ELF-1 (cell line): Measurements from ENCODE around the gene IMPACT.
A peak's percentile ranks its signal among the peaks of the same experiment; 100 is the strongest.

Experiments used
- DNase-seq: peaks from one replicate; pipeline ENCODE4 v3.0.0-alpha.2; 2016; ENCODE audit warnings: low read depth, low spot score

The IMPACT gene

GRCh38 chr18:24421831-24422230, 4.6 kb upstream of the IMPACT start:
- no peak for DNase-seq

DNA sequence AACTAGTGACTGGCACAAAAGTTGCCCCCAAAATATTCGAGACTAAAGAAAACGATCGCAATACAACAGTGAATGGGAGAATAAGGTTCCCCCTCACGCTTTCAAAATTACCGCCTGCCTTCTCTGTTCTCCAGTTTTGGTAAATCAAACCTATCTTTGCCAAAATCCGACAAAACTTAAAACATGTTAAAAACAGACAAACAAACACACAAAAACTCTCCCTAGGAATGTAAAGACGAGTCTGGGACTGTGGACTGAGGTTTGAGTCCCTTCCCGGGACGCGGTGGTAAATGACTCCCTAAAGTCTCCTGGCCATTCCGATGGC, 435 bp upstream of the IMPACT start:
- no peak for DNase-seq

GRCh38 chr18:24427484-24427883, 1.0 kb downstream of the IMPACT start:
- no peak for DNase-seq

- DNase-seq: no peak
Measured at GRCh38 chr18:24428709-24429108, 2.2 kb downstream of the IMPACT start.

GRCh38 chr18:24429188-24429587, 2.7 kb downstream of the IMPACT start:
- DNase-seq: no peak

DNA sequence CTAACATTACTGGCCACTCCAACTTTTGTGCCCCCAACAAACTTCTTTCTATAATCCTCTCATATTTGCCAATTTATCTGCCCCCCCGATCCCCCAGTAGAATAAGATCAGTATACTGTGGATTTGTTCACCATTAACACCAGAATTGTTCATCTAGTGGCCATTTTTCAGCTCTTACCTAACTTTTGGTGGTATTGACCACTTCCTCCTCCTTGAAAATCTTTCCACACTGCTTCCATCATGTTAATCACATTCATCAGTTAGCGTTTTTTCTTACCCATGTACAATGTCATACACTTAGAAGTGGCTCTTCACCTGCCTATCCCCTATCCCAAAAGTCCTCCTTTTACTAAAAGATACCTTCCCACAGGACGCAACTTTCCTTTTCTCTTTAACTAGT, 6.1 kb downstream of the IMPACT start:
- no peak for DNase-seq

DNA sequence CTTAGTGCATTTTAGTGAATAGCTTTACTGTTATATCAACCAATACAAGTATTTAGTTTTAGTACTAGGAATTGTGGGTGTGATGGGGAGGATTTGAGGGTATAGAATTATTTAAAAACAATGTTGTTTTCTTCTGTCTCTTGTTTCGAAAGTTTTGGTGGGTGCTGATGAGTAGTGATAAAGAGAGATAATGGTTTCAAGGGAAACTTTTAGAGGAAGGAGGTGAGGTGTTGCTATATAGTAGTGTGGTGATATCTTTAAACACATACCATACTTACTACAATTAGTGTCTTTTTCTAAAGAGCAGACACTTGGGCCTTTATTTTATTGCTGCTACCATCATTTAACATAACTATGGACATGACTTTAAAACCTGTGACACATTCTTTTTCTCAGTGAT, 10.5 kb downstream of the IMPACT start:
- no peak for DNase-seq

- no peak for DNase-seq
Measured at GRCh38 chr18:24443870-24444269, 17.4 kb downstream of the IMPACT start.

DNA sequence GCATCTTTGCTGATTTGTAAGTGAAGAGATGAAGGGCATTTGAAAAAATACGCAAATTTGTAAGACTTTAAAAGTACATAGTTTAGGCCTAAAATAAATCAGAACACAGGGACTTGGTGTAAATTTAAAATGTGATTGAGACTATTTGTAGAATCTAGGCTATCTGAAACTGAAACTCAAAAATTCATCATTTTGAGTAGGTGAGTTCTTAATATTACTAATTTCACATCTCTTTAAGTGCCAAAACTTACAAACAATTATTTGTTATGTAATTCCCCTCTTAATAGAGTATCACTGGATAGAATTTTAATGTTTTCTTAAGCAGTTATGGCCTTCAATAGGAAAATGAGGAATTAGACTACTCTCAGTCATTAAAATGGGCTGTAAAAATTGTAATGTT, 20.0 kb downstream of the IMPACT start:
- DNase-seq: no peak

GRCh38 chr18:24446953-24447538, 20.6 kb downstream of the IMPACT start:
- DNase-seq: no peak

DNA sequence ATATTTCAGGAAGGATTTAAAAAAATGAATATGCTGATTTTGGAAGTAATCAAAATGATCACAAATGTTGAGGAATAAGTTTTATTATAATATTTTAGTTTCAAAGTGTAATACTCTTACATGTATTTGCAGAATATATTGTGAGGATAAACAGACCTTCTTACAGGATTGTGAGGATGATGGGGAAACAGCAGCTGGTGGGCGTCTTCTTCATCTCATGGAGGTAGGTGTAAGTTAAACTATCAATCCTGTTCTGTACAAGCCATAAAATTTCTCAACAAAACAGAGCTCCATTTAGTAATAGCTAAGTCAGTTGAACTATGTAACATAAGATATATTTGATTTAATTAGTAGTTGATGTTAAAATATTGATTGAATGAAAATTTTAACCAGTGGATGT, 21.5 kb downstream of the IMPACT start:
- no peak for DNase-seq

DNA sequence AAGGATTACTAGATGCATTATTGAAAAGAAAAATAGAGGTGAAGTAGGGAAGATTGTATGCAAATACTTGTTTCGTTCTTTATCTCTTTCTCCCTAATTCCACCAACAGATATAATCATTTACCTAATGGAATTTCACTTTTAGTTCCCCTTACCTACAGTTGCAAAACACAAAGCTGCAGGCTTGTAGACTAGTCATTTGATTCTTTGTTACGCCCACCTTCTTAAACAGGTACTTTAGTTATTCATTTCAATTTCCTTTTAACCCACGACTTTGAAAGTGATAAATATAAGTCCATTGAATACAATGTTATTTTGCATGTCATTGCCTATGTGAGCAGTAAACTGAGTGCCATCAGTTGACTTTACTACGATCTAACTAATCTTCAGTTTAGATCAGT, 30.1 kb downstream of the IMPACT start:
- no peak for DNase-seq

GRCh38 chr18:24459772-24460171, 33.3 kb downstream of the IMPACT start:
- DNase-seq: no peak

- no peak for DNase-seq
Measured at GRCh38 chr18:24460388-24460787, 33.9 kb downstream of the IMPACT start, which contains the start of gene HRH4. TSS of gene HRH4 (plus strand) at chr18:24460637. CDS start at chr18:24460729, 92 bp downstream.

DNA sequence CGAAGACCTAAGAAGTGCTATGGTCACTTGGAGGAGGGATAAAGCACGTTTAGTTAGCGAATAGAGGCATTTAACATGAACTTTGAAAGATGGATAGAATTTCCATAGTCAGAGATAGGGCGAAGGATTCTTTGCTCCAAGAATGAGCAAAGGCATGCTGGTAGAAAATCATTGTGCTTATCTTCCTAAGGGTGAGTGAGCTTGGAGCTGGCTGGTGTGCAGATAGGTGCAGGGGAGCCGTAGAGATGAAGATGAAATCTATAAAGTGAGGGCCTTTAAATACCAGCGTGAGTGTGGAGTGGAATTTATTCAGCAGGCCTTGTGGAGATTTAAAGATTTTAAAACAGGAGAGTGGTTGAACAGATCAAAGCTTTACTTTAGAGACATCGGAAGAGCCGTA, 35.5 kb downstream of the IMPACT start:
- DNase-seq: no peak

- no peak for DNase-seq
Measured at GRCh38 chr18:24462838-24463775, 36.6 kb downstream of the IMPACT start.

DNA sequence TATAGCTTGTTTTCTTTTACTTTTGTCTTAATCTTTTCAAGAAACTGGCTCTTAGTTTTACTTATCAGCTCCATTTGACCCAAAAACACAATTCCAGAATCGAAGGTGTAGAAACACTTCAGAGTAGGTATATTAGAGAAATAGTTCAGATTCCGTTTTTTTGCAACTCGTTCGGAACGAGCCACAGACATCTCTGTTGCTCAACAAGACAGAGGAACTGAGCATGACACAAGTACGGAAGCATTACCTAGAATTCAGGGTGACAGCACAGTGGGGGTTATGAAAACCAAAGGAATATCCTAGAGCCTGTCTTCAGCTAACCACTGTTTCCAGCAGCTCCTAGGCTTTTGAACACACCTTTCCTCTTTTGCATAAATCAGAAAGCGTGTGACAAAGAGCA, 39.0 kb downstream of the IMPACT start:
- no peak for DNase-seq

DNA sequence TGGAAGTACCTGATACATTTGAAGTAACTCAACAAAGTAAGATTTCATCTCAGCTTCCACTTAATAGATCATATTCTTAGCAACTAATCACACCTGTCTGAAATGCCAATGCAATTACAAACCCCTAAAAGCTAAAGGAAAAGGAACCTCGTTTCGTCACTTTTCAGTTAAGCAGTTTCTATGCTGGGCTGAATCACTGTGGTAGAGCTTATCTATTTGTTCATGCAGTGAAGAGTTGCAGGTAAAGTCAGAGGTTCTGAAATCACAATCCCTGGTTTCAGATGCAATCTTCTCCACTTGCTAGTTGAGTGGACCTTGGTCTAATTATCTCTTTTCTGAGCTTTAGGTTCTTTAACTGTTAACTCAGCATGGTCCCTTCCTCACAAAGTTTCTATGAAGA, 40.3 kb downstream of the IMPACT start:
- DNase-seq: no peak

DNA sequence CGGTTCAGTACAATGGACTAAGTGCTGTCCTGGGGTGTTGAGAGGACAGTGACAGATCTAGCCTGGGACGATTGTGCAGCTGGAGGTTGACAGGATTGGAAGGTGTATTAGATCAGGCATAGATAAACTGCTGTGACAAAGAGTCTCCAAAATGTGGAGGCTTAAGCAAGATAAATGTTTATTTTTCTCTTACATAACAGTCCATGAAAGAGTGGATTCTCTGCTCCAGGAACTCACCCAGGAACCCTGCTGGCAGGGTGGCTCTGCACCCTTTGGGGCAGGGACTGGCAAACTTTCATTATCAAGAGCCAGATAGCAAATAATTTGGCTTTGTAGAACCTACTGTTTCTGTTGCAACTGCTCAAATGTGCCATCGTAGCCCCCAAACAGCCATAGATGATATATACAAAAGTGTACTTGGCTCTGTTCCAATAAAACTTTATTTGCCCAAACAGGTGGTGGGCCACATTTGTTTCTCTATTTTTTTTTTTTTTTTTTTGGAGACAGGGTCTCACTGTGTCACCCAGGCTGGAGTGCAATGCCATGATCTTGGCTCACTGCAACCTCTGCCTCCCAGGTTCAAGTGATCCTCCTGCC, 43.6 kb downstream of the IMPACT start:
- no peak for DNase-seq

DNA sequence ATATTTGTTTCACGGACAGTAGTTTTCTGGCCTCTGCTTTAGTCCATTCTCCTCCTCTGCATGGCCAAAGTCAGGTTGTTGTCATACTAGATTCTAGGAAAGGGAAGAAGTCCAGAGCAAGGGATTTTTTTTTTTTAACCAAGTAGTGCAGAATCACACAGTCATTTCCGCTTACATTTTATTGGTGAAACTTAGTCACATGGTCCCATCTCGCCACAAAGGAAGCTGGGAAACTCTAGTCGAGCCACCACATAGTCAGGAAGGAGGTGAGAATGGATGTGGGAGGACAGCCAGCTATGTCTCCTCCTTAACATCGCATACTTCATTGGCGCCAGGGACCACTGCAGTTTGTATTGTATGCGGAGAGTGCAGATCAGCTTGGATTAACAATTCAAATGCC, 44.3 kb downstream of the IMPACT start:
- DNase-seq: no peak

DNA sequence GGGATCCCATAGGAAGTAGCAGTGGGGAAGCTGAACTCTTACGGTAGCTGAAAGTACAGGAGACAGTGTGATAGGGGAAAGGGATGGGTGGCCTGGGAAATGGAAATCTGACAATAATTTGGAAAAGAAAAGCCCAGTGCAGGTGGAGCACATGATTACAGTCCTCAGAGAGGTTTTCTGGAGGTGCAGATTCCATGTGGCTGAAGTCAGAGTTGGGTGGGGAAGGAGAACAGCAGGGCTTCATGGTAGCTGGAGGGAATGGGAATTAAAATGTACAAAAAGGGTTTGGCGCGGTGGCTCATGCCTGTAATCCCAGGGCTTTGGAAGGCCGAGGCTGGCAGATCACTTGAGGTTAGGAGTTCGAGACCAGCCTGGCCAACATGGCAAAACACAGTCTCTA, 46.1 kb downstream of the IMPACT start:
- peak; percentile 13 for DNase-seq

GRCh38 chr18:24474406-24474805, 47.9 kb downstream of the IMPACT start:
- DNase-seq: no peak
